ENCODE measurements around the gene LRRC32. TPM values are rescaled to one million over a fixed set of nuclear protein-coding genes. Genes with fewer than 3 reads are reported as not detected.
A peak's percentile ranks its signal among the peaks of the same experiment; 100 is the strongest.

LRRC32 gene
- total RNA-seq, 6 donors from 2014 or later = 41.3 to 118 (median 60.3) TPM

DNA sequence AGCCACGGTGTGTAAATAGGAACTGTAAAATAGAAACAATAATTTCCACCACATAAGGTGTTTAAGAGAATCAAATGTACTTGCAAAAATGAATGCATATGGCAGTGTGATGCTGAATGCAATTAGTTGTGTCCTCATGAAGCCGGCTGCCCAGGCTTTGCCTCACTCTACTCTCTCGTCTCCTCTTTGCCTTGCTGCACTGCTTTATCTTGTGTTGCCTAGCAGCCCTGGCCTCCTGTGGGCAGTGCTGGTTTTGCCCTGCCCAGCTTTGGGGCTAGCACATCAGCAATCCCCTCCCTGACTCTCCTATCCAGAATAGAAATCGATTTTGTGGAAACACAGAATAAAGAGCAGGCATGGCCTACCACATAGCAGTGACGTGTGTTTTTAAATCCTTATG is 30.0 kb downstream of the LRRC32 start:
- 83 to 87% methylated on average over 5 of the region's 5 CpGs for WGBS, 2 donors
- no peaks in the 10 kb centered on the region for H3K27me3 ChIP-seq
- no peaks in the 10 kb centered on the region for H3K36me3 ChIP-seq
- TF ChIP-seq POLR2A (IDR thresholded peaks at IDR 0.05) (no peak), POLR2AphosphoS5 (IDR thresholded peaks at IDR 0.05) (no peak)
- ATAC-seq (ENCODE audit: low FRiP score in 2 of 2) (no peak), DNase-seq (no peak)
- H3K4me3 ChIP-seq = no peak overlapping the region
- peaks cover 18 to 26% (median 25%) of the 10 kb centered on the region in 4 donors for H3K4me1 ChIP-seq
- no peak overlapping the region for H3K27ac ChIP-seq
- H3K9me3 ChIP-seq = no peaks in the 10 kb centered on the region

DNA sequence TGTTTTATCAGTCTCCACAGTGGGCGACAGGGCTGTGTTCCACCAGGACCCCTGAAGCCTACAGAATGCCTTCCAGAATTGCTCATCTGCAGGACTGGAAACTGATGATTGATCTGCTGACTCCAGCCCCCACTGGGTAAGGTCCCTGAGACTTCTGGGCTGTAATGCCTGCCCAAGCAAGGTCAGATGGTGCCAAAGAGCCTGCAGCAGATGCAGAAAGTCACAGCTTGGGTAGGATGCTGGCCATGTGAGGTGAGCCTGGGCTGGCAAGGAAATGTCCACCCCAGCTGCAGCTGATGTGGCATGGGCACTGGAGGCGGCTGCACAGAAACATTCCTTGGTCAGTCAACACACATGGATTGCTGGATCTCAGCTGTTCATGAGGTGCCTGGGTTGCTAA is 30.9 kb downstream of the LRRC32 start:
- DNase-seq (no peak), ATAC-seq (ENCODE audit: low FRiP score in 2 of 2) (no peak)
- Histone ChIP-seq H3K36me3 (no peaks in the 10 kb centered on the region), H3K27me3 (no peaks in the 10 kb centered on the region), H3K4me3 (no peak overlapping the region), H3K4me1 (peaks cover 18 to 26% (median 25%) of the 10 kb centered on the region in 4 donors), H3K9me3 (no peaks in the 10 kb centered on the region), H3K27ac (peak overlapping the region in 2 of 4 donors; percentile 57 to 85)
- TF ChIP-seq POLR2AphosphoS5 (IDR thresholded peaks at IDR 0.05) (no peak), POLR2A (IDR thresholded peaks at IDR 0.05) (no peak), EP300 (IDR thresholded peaks at IDR 0.05) (no peak)
- TF ChIP-seq, protein P1, sequence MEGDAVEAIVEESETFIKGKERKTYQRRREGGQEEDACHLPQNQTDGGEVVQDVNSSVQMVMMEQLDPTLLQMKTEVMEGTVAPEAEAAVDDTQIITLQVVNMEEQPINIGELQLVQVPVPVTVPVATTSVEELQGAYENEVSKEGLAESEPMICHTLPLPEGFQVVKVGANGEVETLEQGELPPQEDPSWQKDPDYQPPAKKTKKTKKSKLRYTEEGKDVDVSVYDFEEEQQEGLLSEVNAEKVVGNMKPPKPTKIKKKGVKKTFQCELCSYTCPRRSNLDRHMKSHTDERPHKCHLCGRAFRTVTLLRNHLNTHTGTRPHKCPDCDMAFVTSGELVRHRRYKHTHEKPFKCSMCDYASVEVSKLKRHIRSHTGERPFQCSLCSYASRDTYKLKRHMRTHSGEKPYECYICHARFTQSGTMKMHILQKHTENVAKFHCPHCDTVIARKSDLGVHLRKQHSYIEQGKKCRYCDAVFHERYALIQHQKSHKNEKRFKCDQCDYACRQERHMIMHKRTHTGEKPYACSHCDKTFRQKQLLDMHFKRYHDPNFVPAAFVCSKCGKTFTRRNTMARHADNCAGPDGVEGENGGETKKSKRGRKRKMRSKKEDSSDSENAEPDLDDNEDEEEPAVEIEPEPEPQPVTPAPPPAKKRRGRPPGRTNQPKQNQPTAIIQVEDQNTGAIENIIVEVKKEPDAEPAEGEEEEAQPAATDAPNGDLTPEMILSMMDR (IDR thresholded peaks at IDR 0.05) = no peak
- 38 to 88% methylated on average over 1 to 2 of the region's 2 CpGs for WGBS, 2 donors

DNA sequence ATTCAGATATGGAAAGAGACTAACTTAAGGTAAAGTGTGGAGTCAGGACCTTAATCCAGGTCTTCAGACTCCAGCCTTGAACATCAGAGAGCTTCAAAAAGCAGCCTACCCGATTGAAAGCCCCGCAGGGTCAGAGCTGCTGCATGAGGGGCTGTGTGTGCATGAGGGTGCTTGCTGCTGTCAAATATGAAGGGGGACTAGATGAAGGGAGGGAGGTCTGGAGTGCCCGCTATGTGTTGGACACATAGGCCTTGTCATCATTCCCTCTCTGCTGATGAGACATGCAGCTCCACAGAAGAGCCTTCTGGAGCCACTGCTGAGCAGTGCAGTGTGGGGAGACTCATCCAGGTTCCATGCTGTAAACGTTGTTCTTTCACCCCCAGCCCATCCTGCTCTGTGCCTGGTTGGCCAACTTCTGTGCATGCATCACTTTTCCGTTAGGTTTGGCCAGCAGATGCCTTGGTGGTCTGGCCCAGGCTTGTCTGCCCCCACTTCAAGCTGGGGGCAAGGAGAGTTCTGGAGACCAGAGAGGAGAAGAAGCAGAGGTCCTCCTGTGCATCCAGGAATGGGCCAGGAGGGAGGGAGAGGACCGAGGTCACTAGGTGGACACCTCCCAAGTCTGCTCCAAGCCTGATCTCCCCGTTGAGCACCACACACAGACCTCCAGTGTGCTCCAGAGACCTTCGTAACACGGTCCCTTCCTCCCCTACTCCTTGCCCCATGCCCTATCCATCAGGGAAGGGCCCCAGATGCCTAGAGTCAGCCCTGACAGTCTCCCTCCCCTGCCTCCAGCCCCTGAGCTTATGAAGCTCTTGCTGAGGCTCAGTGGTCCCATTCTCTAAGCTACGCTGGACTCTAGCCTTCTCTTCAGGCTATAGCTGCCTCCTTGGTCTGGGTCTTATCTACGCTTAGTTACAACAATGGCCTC is 32.0 kb downstream of the LRRC32 start:
- Histone ChIP-seq H3K9me3 (no peaks in the 10 kb centered on the region), H3K27me3 (no peaks in the 10 kb centered on the region), H3K27ac (peak overlapping the region; percentile 7 to 85 (median 42)), H3K36me3 (no peaks in the 10 kb centered on the region), H3K4me3 (no peak overlapping the region), H3K4me1 (peaks cover 18 to 26% (median 25%) of the 10 kb centered on the region in 4 donors)
- DNase-seq (no peak), ATAC-seq (ENCODE audit: low FRiP score in 2 of 2) (no peak)
- TF ChIP-seq POLR2AphosphoS5 (IDR thresholded peaks at IDR 0.05) (no peak), POLR2A (IDR thresholded peaks at IDR 0.05) (no peak), EP300 (IDR thresholded peaks at IDR 0.05) (no peak)
- TF ChIP-seq, protein P1 (IDR thresholded peaks at IDR 0.05) = no peak
- 85 to 93% methylated on average over 11 of the region's 11 CpGs for WGBS, 2 donors

DNA sequence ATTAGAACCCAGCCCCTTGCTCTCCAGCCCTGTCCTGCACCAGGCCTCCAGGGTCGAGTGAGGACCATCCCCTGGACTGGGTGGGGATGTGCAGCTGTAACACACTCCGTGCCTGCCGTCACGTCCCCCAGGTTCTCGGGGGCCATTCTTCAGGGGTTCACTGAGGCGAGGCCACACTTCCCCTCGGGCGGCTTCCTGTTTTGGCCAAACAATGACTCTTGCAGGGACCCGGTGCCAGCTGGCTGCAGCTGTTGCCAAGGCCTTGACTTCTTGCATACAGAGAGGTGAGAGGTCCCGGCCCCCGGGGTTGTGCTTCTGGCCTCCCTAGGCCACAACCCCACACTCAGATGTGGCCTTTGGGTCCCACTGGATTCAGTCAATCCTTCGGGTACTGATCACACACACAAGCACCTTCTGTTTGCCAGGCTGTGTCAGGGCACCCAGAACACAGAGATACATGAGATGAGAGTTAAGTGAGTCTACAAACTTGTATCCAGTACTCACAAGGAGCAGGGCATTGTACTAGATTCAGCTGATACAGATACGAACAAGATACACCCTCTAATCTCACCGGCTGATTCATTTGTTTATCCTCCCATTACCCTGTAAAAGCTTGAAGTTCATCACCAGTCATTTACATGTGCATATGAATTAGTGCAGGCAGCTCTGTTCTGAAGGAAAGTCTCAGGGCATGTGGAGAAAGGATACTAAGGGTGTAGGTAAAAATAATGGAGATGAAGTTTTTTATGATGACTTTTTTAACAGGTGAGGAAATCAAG is 32.9 kb downstream of the LRRC32 start:
- 24 to 49% methylated on average over 6 to 14 of the region's 14 CpGs for WGBS, 2 donors
- H3K4me3 ChIP-seq = no peak overlapping the region
- peak overlapping the region; percentile 26 to 85 (median 75) for H3K27ac ChIP-seq
- no peaks in the 10 kb centered on the region for H3K27me3 ChIP-seq
- no peaks in the 10 kb centered on the region for H3K36me3 ChIP-seq
- peak; percentile 50 to 57 for ATAC-seq (ENCODE audit: low FRiP score in 2 of 2)
- peaks cover 18 to 26% (median 25%) of the 10 kb centered on the region in 4 donors for H3K4me1 ChIP-seq
- DNase-seq = peak; percentile 41 to 66
- no peaks in the 10 kb centered on the region for H3K9me3 ChIP-seq
- no peak for TF ChIP-seq POLR2A (IDR thresholded peaks at IDR 0.05)
- TF ChIP-seq, protein P1 (IDR thresholded peaks at IDR 0.05) = no peak
- peak; percentile 37 to 50 for TF ChIP-seq POLR2AphosphoS5 (IDR thresholded peaks at IDR 0.05)
- TF ChIP-seq EP300 (IDR thresholded peaks at IDR 0.05) = peak in 3 of 4 donors; percentile 26 to 54 (median 49)
